GM13977 (cell line): ENCODE data around the gene CCL21.

Experiments
- DNase-seq: peaks from one replicate; pipeline ENCODE4 v3.0.0; 2012; ENCODE audit warnings: low spot score
- CTCF ChIP-seq: IDR thresholded peaks from 2 replicates; pipeline ENCODE4 v1.5.1; 2012; ENCODE audit warnings: mild to moderate bottlenecking, control low read depth; ENCODE audit not compliant: insufficient read depth; ENCODE audit errors: extremely low read depth, missing control alignments
- in situ Hi-C: fragments of 300-500 bp; cut with MboI; formaldehyde crosslinking; loops from one replicate; pipeline ENCODE4 v1.12.0; 2022; ENCODE audit warnings: low sequenced_read_pairs, low pct_unique_long_range_greater_than_20kb, mixed read lengths, inconsistent platforms; ENCODE audit not compliant: unreplicated experiment

The CCL21 gene

GRCh38 chr9:34663303-34663605 lies 46.7 kb downstream of the CCL21 start:
- no peak for TF ChIP-seq CTCF
- DNase-seq, result no peak
- in situ Hi-C loops, result no loop called here

GRCh38 chr9:34662526-34663302 lies 47.2 kb downstream of the CCL21 start, which contains the start of gene CCL27:
TSS of gene CCL27 (minus strand) at chr9:34662657. CDS start at chr9:34662633, 24 bp downstream.
- no peak for DNase-seq
- in situ Hi-C loops, result no loop called here
- no peak for TF ChIP-seq CTCF

GRCh38 chr9:34659592-34660253 lies 50.2 kb downstream of the CCL21 start:
- no peak for DNase-seq
- in situ Hi-C loops, result no loop called here
- TF ChIP-seq CTCF, result no peak
